OCI-LY3 (cell line): Measurements from ENCODE around the gene ZSCAN12.

Experiments used
- CTCF ChIP-seq: fragments of 200-600, 300-600 bp; sonication (generic); IDR thresholded peaks from 2 replicates; pipeline ENCODE4 v1.5.1; 2014; ENCODE audit warnings: antibody characterized with exemption, low read length, low read depth
- EZH2phosphoT487 ChIP-seq: fragments of 200-600 bp; shearing (Covaris generic); IDR thresholded peaks from 2 replicates; pipeline ENCODE4 v1.6.1; 2018; ENCODE audit warnings: antibody characterized with exemption, mixed run types, low read depth

- TF ChIP-seq CTCF (no peak), EZH2phosphoT487 (no peak)
Measured at GRCh38 chr6:28424163-28424562, 24.6 kb upstream of the ZSCAN12 start.
